GM21381 (cell line): ENCODE data around the gene FNDC3A.
"Not testable (repeated sequence)": the region's sequence is repeated elsewhere in the genome, so short reads cannot be mapped to it uniquely, and the experiment has no call there.

Experiments
- ATAC-seq: cut with Tn5 transposase; IDR thresholded peaks from one replicate; pipeline ENCODE4 v1.9.1; 2021; ENCODE audit warnings: mild to moderate bottlenecking, moderate library complexity; ENCODE audit not compliant: unreplicated experiment

FNDC3A gene

GRCh38 chr13:49071341-49071937 lies 95.7 kb downstream of the FNDC3A start:
- no peak for ATAC-seq

- ATAC-seq, result no peak
Observed at GRCh38 chr13:49082653-49083536, 107.2 kb downstream of the FNDC3A start.

DNA sequence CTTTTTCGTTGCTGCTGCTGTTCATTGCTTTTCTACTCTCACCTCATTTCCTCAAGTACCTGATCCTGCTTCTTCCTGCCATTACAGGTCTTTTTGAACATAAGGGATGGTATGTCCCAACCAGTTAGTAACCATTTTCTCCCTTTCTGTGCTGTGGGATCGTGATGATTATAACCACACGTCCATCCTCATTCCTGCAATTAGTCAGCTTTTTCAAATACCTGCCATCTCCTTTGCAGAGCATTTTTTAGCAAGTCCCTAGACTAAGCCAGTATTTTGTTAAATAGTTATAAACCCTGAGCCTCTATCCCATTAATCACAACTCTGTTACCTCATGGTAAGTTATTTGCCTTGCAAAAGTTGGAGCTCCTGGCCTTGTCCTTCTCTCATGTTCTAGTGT lies 109.2 kb downstream of the FNDC3A start:
- no peak for ATAC-seq

- no peak for ATAC-seq
Observed at GRCh38 chr13:49086722-49087121, 111.0 kb downstream of the FNDC3A start.

GRCh38 chr13:49093376-49093775 lies 117.7 kb downstream of the FNDC3A start:
- ATAC-seq, result no peak

DNA sequence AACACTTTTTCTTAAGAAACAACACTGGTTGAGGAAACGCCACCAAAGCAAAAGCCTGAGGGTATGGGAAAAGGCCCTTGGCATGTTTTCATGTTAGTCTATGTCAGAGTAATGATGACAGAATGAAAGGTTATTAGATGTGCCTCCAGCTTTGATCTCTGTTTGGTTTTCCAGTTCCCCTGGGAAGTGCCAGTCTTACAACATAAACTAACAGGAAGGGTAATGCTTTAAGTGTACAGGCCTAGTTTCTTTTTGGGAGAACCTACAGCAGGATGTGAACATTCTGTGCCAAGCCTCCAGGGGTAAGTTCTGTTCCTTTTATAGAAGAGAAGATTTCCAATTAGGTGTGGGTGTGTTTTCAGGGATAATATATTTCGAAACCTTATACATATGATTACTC lies 121.7 kb downstream of the FNDC3A start:
- ATAC-seq, result no peak

- ATAC-seq, result no peak
Observed at GRCh38 chr13:49098198-49098597, 122.5 kb downstream of the FNDC3A start.

DNA sequence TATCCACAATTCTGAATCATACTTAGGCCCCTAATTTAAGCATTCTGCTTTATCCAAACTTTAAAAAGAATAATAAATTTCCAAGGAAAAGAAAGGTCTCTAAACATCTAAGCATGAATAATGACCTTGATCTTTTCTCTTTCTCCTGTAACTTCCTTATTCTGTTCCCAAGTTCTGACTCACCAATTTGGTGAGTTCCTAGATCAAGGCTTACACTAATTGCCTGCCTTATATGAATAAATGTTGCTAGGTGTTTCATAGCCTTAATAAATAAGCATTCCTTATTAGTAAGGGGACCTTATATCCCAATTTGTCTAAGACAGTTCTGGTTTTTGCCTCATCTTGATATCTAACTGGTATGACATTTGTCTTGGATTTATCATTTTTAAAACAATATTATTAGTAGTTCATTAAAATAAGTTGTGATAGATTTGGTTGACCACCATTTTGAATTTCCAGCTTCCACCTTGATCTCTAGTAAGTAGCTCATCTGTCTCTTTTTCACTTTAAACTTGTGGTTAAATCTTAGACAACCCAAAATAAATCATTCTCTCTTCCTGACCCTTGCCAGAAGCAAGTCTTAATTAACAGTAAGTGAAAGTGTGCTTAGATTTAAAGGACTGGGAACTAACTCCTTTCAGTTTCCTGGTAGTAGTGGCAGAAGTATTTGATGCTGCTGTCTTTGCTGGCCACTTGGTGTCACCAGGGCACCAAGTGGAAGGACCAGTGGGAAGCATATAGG lies 123.2 kb downstream of the FNDC3A start:
- ATAC-seq, result peak; percentile 57

- no peak for ATAC-seq
Observed at GRCh38 chr13:49099513-49099877, 123.8 kb downstream of the FNDC3A start.

DNA sequence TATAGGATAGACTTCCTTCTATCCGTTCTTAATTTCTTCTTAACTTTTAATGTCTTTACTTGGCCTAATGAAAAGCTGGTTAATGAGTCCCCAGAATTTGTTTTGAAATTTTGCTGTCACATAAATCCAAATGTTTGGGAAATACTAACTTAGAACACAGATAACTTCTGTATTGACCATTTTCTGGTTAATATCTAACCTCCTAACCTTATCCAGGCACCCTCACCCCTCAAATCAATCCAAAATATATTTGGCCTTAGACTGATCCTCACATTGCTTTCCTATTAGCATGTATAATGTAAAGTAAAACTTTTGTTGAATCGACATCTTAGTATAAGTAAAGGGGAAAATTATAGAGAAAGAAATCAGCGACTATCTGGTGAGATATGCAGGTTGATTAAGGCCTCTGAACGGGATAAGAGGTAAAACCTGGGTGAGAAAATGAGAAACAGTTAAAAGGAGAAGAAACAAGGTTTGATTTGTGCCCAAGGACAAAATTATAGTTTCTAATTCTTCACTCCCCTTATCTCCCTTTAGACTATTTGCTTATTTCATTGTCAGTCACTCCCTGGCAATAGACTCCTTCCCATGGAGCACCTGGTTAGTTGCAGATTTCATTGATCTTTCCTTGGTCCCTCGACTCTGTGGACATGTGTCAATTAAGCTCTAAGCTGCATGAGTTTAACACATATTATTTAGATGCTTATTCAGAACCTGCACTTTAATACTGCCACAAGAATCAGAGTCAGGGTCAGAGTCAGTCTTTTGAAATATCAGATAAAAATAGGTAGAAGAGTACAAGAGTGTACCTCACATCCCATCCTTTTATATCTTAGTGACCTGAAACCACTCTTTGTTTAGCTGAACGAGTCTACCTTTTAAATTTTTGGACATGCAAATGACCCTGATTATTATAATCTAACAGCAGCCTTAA lies 125.2 kb downstream of the FNDC3A start:
- no peak for ATAC-seq

DNA sequence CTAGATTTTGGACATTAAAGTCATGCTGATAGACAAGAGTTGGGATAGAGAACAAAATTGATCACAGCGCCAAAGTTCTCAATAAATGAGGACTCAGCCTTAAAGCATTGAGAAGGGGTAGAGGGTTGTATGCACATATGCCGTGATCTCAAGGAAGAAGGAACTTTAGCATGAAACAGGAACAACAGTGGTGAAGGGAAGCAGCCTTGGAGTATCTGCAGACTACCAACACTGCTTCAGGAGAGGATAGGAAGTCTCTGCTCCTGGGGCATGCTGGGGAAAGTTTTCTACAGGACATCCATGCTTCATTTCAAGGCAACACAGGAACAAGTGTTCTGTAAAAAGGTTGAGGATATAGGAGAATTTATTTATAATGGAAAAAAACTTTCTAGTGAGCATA lies 132.5 kb downstream of the FNDC3A start:
- no peak for ATAC-seq

- peak; percentile 69 for ATAC-seq
Observed at GRCh38 chr13:49110122-49110912, 134.6 kb downstream of the FNDC3A start.

DNA sequence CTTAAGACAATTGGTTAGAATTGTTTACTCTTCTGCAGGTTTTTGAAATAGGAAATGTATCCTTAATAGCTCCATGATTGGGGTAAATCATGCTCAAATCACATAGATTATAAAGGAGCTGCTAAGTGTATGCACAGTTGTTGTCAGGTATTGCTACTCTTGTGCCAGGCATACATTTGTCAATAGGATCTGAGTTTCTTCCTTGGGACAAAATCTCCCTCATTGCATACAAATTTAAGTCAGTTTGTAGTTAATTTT lies 135.1 kb downstream of the FNDC3A start:
- no peak for ATAC-seq

- no peak for ATAC-seq
Observed at GRCh38 chr13:49112782-49113525, 137.2 kb downstream of the FNDC3A start.

DNA sequence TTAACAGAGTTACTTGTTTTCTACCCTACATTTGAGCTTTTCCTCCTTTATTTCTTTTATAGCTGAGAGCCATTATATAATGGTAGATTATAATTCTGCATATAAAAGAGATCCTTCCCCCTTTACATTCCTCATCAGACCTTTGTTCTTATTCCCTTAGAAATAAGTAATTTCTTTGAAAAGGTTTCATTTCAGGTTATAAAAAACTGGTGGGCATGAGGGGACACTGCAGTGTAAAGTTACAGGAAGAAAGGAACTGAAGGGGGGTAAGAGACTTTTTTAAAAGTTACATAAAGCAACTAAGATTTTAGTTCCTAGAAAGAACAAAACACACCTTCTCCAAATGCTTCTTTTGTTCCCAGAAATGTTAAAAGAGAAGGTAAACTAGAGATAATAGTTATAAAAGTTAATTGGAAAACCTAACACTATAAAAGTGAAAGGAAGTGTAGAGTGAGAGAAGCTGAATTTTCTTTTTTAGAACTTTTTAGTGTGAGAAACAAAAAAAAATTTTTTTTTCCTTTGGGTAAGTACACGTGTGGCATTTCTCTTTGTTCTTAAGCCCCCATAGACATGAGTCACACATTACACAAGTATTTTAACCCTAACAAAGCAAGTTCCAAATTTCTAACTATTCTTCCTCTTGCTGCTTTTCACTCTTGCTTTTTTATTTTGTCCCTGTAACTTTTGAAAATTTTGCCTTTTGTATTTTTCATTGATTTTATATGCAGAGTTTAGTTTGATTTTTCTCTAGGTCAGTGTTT lies 138.0 kb downstream of the FNDC3A start:
- no peak for ATAC-seq

GRCh38 chr13:49116873-49117272 lies 141.2 kb downstream of the FNDC3A start:
- ATAC-seq, result no peak

DNA sequence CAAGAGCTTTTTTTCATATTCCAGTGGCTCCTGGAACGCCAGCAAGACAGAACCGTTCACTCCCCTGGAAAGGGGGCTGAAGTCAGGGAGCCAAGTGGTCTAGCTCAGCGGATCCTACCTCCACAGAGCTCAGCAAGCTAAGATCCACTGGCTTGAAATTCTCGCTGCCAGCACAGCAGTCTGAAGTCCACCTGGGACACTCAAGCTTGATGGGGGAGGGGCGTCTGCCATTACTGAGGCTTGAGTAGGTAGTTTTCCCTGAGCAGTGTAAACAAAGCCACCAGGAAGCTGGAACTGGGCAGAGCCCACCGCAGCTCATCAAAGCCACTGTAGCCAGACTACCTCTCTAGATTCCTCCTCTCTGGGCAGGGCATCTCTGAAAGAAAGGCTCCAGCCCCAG lies 142.7 kb downstream of the FNDC3A start:
- not testable (repeated sequence) for ATAC-seq

GRCh38 chr13:49124693-49125304 lies 149.1 kb downstream of the FNDC3A start:
- no peak for ATAC-seq
